ENCODE results near the gene TRAF3IP3.

TRAF3IP3 gene

DNA sequence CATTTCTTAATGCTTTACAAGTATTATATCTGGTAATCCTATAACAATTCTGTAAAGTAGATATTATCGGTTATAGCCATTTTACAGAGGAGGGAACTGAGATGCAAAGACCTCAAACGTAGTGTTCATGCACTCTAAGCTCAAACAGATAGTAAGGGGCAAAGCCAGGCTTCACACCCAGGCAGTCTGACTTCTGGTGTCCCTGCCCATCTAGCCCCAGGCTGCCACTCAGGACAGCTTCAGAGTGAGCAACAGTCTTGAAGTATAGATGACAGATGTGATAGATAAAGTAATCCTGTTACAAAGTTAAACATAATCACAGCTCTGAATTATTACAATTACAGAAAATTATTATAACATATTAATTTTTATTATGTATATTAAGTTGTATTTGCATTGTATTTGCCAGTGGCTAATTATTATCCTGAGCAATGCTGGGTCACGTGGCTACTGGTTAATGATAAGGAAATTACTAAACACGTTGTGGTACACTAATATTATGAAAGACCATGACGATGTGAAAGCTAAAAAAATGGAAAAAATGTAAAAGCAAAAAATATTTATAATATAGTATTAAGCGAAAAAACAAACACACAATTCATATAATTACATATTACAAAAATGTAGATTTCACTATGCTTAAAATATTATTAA is 6.1 kb upstream of the TRAF3IP3 start:
- Histone ChIP-seq H3K27ac (no peak overlapping the region), H3K36me3 (replicated peaks) (no peaks in the 10 kb centered on the region), H3K4me3 (ENCODE audit: low read depth, low read length) (no peak overlapping the region), H3K27me3 (replicated peaks) (no peaks in the 10 kb centered on the region)
- in situ Hi-C loops (cut with HindIII; ENCODE audit: low pct_ligation_motif_present, low sequenced_read_pairs) = no loop called here
- no peak for DNase-seq
- TF ChIP-seq, protein P1, sequence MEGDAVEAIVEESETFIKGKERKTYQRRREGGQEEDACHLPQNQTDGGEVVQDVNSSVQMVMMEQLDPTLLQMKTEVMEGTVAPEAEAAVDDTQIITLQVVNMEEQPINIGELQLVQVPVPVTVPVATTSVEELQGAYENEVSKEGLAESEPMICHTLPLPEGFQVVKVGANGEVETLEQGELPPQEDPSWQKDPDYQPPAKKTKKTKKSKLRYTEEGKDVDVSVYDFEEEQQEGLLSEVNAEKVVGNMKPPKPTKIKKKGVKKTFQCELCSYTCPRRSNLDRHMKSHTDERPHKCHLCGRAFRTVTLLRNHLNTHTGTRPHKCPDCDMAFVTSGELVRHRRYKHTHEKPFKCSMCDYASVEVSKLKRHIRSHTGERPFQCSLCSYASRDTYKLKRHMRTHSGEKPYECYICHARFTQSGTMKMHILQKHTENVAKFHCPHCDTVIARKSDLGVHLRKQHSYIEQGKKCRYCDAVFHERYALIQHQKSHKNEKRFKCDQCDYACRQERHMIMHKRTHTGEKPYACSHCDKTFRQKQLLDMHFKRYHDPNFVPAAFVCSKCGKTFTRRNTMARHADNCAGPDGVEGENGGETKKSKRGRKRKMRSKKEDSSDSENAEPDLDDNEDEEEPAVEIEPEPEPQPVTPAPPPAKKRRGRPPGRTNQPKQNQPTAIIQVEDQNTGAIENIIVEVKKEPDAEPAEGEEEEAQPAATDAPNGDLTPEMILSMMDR (IDR thresholded peaks at IDR 0.05; ENCODE audit: low read depth, low read length, missing control alignments) = no peak

DNA sequence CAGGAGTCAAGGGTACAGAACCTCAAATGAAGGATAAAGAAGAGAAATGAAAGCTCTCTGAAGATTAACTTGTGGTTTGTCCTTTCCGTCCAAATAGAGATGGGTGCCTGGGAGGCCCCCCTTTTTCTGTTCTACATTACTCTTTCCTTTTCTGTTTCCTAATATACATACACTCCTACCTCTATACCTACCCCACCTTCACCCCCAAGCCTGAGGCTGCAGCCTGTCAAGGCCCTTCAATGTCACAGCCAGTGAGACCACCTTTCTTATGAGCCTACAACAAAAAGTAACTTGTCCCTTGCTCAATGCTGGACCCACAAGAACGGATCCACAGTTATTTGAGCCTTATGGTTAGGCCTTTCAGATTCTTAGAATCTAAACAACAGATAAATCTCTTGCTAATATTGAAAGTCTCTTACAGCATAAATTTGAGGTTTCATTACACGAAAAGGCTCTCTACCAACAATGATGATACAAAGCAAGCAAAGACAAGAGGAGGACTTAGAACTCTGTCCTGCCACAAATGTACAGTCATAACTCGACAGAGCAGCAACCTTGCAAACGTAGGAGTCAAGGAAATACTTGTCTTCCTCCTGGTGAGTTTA is 4.1 kb upstream of the TRAF3IP3 start:
- in situ Hi-C loops (cut with HindIII; ENCODE audit: low pct_ligation_motif_present, low sequenced_read_pairs) = no loop called here
- Histone ChIP-seq H3K4me3 (ENCODE audit: low read depth, low read length) (no peak overlapping the region), H3K27me3 (replicated peaks) (no peaks in the 10 kb centered on the region), H3K27ac (no peak overlapping the region), H3K36me3 (replicated peaks) (no peaks in the 10 kb centered on the region)
- TF ChIP-seq, protein P1 (IDR thresholded peaks at IDR 0.05; ENCODE audit: low read depth, low read length, missing control alignments) = no peak
- DNase-seq = no peak

DNA sequence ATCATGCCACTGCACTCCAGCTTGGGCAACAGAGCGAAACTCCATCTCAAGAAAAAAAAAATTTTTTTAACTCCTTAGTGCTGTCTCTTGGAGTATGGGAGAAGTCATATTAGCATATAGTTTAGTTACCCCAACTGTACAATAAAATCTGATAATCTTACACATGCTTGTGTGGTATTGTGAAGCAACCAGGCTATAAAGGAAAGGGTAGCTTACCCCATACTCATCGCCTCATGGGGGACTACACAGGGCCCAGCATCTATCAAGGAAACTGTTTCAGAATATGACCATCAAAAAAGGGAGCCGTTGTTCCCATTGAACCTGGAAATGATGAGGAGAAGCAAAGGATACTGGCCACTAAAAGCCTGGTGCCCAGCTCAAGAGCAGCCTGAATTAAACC is 3.0 kb upstream of the TRAF3IP3 start:
- H3K27ac ChIP-seq = no peak overlapping the region
- in situ Hi-C loops (cut with HindIII; ENCODE audit: low pct_ligation_motif_present, low sequenced_read_pairs) = no loop called here
- no peak for DNase-seq
- H3K4me3 ChIP-seq (ENCODE audit: low read depth, low read length) = no peak overlapping the region
- TF ChIP-seq, protein P1 (IDR thresholded peaks at IDR 0.05; ENCODE audit: low read depth, low read length, missing control alignments) = no peak
- H3K27me3 ChIP-seq (replicated peaks) = no peaks in the 10 kb centered on the region
- H3K36me3 ChIP-seq (replicated peaks) = no peaks in the 10 kb centered on the region

DNA sequence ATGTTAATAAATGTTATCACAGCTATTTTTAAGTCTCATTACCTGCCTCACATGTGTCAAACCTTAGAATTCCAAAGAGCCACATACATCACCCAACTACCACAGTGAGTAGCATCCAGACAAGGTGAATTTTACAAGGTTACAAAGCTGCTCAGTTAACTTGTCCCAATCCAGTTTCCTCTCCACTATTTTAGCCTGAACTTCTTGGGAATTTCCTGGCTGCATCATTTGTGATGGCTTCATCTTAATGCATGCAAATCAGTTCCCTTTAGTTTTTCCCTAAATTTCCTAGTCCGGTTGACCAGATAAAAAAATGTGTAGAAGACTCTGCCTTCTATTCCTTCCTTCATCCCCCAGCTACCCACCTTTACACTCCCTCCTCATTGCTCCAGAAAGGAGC is 597 bp upstream of the TRAF3IP3 start:
- DNase-seq = no peak
- TF ChIP-seq, protein P1 (IDR thresholded peaks at IDR 0.05; ENCODE audit: low read depth, low read length, missing control alignments) = no peak
- Histone ChIP-seq H3K27ac (no peak overlapping the region), H3K4me3 (ENCODE audit: low read depth, low read length) (no peak overlapping the region), H3K27me3 (replicated peaks) (no peaks in the 10 kb centered on the region), H3K36me3 (replicated peaks) (no peaks in the 10 kb centered on the region)
- in situ Hi-C loops (cut with HindIII; ENCODE audit: low pct_ligation_motif_present, low sequenced_read_pairs) = no loop called here

GRCh38 chr1:209756615-209757445 is 977 bp downstream of the TRAF3IP3 start:
- DNase-seq = no peak
- in situ Hi-C loops (cut with HindIII; ENCODE audit: low pct_ligation_motif_present, low sequenced_read_pairs) = no loop called here
- Histone ChIP-seq H3K27me3 (replicated peaks) (no peaks in the 10 kb centered on the region), H3K36me3 (replicated peaks) (no peaks in the 10 kb centered on the region), H3K4me3 (ENCODE audit: low read depth, low read length) (no peak overlapping the region), H3K27ac (no peak overlapping the region)
- TF ChIP-seq, protein P1 (IDR thresholded peaks at IDR 0.05; ENCODE audit: low read depth, low read length, missing control alignments) = no peak

Data from brain microvascular endothelial cell (primary cell).